GM18951 (cell line): Measurements from ENCODE around the gene RPA4.
"Not testable (repeated sequence)": the region's sequence is repeated elsewhere in the genome, so short reads cannot be mapped to it uniquely, and the experiment has no call there.

Experiments used
- POLR2A ChIP-seq: IDR thresholded peaks from 4 replicates; pipeline ENCODE4 v1.6.1; 2011; ENCODE audit warnings: mild to moderate bottlenecking; ENCODE audit not compliant: insufficient read length, insufficient read depth; ENCODE audit errors: extremely low read depth
- in situ Hi-C: fragments of 300-500 bp; cut with MboI; formaldehyde crosslinking; loops from one replicate; pipeline ENCODE4 v1.12.0; 2022; ENCODE audit warnings: low sequenced_read_pairs, mixed read lengths, inconsistent platforms; ENCODE audit not compliant: unreplicated experiment

RPA4 gene, protein sequence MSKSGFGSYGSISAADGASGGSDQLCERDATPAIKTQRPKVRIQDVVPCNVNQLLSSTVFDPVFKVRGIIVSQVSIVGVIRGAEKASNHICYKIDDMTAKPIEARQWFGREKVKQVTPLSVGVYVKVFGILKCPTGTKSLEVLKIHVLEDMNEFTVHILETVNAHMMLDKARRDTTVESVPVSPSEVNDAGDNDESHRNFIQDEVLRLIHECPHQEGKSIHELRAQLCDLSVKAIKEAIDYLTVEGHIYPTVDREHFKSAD

GRCh38 chrX:96883608-96884007 is at the start of gene RPA4:
Gene RPA4 (plus strand): TSS chrX:96883908. CDS start chrX:96884311, 403 bp downstream.
- in situ Hi-C loops = no loop called here
- TF ChIP-seq POLR2A = no peak

DNA sequence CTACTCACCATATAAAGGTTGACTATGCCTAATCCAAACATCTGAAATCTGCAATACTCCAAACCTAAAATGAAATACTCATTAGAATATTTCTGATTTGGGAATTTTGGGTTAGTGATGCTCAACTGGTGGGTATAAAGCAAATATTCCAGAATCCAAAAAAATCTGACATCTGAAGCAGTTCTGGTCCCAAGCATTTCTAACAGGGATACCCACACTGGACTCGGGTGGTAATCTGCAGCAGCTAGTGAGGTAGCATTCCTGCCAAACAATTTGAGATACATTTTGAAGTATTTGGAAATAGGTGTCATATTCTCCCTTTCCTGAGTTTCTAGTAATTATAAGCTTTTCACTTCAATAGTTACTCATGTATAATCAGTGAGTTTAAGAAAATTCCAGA is 49.6 kb upstream of the RPA4 start:
- TF ChIP-seq POLR2A = no peak
- in situ Hi-C loops = no loop called here

GRCh38 chrX:96835660-96836289 is 47.9 kb upstream of the RPA4 start:
- no peak for TF ChIP-seq POLR2A
- in situ Hi-C loops = no loop called here

- no peak for TF ChIP-seq POLR2A
- in situ Hi-C loops = no loop called here
Measured at GRCh38 chrX:96837808-96838207, 45.9 kb upstream of the RPA4 start.

DNA sequence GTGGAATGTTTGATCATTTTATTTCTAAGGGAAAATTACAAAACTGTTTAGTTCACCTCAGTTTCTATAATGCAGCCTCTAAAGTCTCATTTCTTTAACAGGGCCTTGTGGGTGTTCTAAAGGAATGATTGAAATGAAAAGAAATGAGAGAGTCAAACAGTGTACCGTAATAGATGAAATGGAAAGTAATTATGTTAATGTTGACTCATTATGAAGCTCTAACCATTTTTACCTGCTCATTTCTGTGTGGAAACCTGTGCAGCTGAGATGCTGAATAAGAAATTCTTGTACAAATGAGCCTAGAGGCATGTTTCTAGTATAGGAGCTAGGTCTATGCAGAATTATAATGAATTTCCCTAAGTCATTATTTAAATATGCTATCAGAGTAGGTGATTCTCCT is 45.2 kb upstream of the RPA4 start:
- in situ Hi-C loops = no loop called here

GRCh38 chrX:96841325-96841724 is 42.4 kb upstream of the RPA4 start:
- no peak for TF ChIP-seq POLR2A
- in situ Hi-C loops = no loop called here

More for the DNA sequence above, 45.2 kb upstream of the RPA4 start:
- TF ChIP-seq POLR2A = no peak

GRCh38 chrX:96841866-96842265 is 41.8 kb upstream of the RPA4 start:
- in situ Hi-C loops = not testable (repeated sequence)

- in situ Hi-C loops = no loop called here
- no peak for TF ChIP-seq POLR2A
Measured at GRCh38 chrX:96843566-96843965, 40.1 kb upstream of the RPA4 start.

DNA sequence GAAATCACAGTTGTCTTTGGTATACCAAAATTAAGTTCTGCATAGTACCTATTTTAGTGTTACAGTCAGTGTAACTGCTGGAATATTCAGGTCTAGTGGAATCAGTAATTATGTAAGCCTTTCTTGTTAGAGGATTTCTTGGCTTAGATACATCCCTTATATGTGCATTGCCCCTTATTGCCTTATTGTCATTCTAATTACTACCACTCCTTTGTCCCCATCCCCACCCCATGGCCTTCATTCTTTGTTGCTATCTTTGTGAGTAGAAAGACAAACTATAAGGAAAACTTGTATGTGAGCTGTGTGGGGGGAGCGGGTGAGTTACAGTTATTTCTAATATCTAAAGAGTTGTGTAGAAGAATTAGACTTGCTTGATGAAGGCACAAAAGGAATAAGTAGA is 36.9 kb upstream of the RPA4 start:
- in situ Hi-C loops = no loop called here
- no peak for TF ChIP-seq POLR2A

- in situ Hi-C loops = not testable (repeated sequence)
Measured at GRCh38 chrX:96859422-96859821, 24.3 kb upstream of the RPA4 start.

DNA sequence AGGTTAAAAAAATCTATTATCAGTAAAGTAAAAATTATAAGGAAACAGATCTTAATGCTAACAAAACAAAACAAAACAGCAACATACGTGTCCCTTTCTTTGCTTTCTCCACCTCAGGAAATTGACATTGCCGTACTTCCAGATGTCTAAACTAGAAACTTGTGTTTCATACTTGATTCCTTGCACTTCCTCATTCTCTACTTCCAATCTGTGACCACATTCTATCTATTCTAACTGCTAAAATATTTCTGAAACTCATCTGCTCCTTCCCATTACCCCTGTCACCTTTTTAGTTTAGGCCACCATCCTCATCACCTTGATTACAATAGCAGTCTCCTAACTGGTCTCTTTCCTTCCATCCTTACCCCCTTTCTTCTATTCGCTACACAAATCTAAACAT is 22.5 kb upstream of the RPA4 start:
- no peak for TF ChIP-seq POLR2A
- in situ Hi-C loops = no loop called here

DNA sequence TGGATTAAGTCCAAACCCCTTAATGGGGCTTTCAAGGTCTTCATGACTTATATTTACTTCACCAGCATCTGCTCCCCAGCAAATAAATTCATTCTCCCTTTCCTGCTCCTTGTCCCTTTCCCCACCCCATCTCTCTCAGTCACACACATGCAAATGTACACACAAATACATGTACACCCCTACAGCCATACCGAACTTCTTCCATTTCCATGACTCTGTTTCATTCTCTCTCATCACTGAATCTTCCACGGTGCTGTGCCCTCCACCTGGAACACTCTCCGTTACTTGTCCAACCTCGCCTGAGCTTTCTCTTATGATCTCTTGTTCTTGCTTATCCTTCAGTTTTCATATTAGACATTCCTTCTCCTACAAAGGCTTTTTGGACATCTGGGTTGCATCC is 22.0 kb upstream of the RPA4 start:
- in situ Hi-C loops = no loop called here
- TF ChIP-seq POLR2A = no peak

GRCh38 chrX:96884027-96884426 is 319 bp downstream of the RPA4 start:
- no peak for TF ChIP-seq POLR2A
- in situ Hi-C loops = no loop called here

- in situ Hi-C loops = no loop called here
- TF ChIP-seq POLR2A = no peak
Measured at GRCh38 chrX:96889726-96890125, 6.0 kb downstream of the RPA4 start.
